H1 (cell line): ENCODE results near the gene ENTPD1. TPM values are rescaled to one million over a fixed set of nuclear protein-coding genes. Genes with fewer than 3 reads are reported as not detected.

ENCODE experiments used
- polyA plus RNA-seq, 7 experiments: library from polyadenylated mRNA; depleted of rRNA in 3 of 7; stranded (reverse) in 5 of 7; unstranded in 2 of 7; fragments of >200 nt in 5 of 7; fragments of 200-250 nt in 2 of 7; gene quantifications; 1 replicate in 5 of 7; 2 replicates in 1 of 7; 4 replicates in 1 of 7; pipeline versions ENCODE4 v1.2.1 to v1.2.3, GENCODE V29; 2011 to 2013; ENCODE audit warnings: missing spikeins in 2 of 7, mixed read lengths in 2 of 7
- total RNA-seq: library from RNA; stranded (reverse); fragmentation: NEBNext Ultra II Directional; extraction: Animal tissue kit (Norgen Biotek cat#: 25700); gene quantifications from 2 replicates; pipeline ENCODE4 v1.2.1, GENCODE V29; 2021
- TF ChIP-seq, protein P1 (sequence below): fragments of 300-600 bp; sonication (generic); IDR thresholded peaks from 2 replicates; pipeline ENCODE4 v1.7.1; 2012; ENCODE audit warnings: low read length, moderate library complexity, mild to moderate bottlenecking, inconsistent platforms; ENCODE audit not compliant: insufficient replicate concordance

Gene ENTPD1
- total and polyA plus RNA-seq, 2 of the 8 experiments (the other 6 are each of a cell fraction or from before 2014, with no cell fraction given): 2.2 to 2.5 TPM

- TF ChIP-seq, protein P1, sequence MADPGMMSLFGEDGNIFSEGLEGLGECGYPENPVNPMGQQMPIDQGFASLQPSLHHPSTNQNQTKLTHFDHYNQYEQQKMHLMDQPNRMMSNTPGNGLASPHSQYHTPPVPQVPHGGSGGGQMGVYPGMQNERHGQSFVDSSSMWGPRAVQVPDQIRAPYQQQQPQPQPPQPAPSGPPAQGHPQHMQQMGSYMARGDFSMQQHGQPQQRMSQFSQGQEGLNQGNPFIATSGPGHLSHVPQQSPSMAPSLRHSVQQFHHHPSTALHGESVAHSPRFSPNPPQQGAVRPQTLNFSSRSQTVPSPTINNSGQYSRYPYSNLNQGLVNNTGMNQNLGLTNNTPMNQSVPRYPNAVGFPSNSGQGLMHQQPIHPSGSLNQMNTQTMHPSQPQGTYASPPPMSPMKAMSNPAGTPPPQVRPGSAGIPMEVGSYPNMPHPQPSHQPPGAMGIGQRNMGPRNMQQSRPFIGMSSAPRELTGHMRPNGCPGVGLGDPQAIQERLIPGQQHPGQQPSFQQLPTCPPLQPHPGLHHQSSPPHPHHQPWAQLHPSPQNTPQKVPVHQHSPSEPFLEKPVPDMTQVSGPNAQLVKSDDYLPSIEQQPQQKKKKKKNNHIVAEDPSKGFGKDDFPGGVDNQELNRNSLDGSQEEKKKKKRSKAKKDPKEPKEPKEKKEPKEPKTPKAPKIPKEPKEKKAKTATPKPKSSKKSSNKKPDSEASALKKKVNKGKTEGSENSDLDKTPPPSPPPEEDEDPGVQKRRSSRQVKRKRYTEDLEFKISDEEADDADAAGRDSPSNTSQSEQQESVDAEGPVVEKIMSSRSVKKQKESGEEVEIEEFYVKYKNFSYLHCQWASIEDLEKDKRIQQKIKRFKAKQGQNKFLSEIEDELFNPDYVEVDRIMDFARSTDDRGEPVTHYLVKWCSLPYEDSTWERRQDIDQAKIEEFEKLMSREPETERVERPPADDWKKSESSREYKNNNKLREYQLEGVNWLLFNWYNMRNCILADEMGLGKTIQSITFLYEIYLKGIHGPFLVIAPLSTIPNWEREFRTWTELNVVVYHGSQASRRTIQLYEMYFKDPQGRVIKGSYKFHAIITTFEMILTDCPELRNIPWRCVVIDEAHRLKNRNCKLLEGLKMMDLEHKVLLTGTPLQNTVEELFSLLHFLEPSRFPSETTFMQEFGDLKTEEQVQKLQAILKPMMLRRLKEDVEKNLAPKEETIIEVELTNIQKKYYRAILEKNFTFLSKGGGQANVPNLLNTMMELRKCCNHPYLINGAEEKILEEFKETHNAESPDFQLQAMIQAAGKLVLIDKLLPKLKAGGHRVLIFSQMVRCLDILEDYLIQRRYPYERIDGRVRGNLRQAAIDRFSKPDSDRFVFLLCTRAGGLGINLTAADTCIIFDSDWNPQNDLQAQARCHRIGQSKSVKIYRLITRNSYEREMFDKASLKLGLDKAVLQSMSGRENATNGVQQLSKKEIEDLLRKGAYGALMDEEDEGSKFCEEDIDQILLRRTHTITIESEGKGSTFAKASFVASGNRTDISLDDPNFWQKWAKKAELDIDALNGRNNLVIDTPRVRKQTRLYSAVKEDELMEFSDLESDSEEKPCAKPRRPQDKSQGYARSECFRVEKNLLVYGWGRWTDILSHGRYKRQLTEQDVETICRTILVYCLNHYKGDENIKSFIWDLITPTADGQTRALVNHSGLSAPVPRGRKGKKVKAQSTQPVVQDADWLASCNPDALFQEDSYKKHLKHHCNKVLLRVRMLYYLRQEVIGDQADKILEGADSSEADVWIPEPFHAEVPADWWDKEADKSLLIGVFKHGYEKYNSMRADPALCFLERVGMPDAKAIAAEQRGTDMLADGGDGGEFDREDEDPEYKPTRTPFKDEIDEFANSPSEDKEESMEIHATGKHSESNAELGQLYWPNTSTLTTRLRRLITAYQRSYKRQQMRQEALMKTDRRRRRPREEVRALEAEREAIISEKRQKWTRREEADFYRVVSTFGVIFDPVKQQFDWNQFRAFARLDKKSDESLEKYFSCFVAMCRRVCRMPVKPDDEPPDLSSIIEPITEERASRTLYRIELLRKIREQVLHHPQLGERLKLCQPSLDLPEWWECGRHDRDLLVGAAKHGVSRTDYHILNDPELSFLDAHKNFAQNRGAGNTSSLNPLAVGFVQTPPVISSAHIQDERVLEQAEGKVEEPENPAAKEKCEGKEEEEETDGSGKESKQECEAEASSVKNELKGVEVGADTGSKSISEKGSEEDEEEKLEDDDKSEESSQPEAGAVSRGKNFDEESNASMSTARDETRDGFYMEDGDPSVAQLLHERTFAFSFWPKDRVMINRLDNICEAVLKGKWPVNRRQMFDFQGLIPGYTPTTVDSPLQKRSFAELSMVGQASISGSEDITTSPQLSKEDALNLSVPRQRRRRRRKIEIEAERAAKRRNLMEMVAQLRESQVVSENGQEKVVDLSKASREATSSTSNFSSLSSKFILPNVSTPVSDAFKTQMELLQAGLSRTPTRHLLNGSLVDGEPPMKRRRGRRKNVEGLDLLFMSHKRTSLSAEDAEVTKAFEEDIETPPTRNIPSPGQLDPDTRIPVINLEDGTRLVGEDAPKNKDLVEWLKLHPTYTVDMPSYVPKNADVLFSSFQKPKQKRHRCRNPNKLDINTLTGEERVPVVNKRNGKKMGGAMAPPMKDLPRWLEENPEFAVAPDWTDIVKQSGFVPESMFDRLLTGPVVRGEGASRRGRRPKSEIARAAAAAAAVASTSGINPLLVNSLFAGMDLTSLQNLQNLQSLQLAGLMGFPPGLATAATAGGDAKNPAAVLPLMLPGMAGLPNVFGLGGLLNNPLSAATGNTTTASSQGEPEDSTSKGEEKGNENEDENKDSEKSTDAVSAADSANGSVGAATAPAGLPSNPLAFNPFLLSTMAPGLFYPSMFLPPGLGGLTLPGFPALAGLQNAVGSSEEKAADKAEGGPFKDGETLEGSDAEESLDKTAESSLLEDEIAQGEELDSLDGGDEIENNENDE: no peak
- TF ChIP-seq, all 59 proteins: peak for 0
Measured at GRCh38 chr10:95896071-95896850, 140.3 kb downstream of the ENTPD1 start (continued).
